Measurements from ENCODE around the gene GARNL3.

GARNL3 gene

DNA sequence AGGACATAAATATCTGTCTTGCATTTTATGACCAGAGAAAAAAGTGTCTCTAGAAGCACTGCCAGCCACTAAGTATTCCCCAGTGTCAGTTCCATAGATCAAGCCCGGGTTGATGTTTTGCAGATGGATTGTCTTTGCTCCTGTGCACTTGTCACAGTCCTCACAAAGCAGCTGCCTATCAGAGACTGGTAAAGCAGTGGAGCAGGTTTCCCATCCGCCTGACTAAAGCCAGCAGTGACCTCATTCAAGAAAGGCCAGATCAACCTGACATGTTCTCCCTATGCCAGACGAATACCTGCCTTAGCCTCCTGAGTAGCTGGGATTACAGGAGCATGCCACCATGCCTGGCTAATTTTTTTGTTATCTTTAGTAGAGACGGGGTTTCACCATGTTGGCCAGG, 26.8 kb upstream of the GARNL3 start:
- no peak for DNase-seq (ENCODE audit: low read depth, low spot score)

DNA sequence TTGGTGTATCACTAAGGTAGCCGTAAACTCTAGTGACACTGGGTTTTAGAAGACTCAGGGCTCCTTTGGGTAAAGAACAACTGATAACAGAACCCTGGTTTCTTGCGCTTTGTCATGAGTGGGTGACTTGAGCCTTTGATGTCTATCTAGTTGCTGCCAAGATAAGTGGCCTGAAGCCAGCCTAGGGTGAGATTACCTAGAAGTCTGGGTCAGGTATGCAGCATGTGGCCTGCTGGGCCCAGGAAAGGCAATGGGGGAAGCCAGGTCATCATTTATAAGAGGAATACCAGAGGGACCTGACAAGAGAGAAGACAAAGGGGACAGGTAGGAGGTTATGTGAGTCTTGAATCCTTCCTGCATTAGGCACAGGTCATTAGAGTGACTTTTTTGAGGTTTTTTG, 23.2 kb upstream of the GARNL3 start:
- DNase-seq (ENCODE audit: low read depth, low spot score), result no peak

DNA sequence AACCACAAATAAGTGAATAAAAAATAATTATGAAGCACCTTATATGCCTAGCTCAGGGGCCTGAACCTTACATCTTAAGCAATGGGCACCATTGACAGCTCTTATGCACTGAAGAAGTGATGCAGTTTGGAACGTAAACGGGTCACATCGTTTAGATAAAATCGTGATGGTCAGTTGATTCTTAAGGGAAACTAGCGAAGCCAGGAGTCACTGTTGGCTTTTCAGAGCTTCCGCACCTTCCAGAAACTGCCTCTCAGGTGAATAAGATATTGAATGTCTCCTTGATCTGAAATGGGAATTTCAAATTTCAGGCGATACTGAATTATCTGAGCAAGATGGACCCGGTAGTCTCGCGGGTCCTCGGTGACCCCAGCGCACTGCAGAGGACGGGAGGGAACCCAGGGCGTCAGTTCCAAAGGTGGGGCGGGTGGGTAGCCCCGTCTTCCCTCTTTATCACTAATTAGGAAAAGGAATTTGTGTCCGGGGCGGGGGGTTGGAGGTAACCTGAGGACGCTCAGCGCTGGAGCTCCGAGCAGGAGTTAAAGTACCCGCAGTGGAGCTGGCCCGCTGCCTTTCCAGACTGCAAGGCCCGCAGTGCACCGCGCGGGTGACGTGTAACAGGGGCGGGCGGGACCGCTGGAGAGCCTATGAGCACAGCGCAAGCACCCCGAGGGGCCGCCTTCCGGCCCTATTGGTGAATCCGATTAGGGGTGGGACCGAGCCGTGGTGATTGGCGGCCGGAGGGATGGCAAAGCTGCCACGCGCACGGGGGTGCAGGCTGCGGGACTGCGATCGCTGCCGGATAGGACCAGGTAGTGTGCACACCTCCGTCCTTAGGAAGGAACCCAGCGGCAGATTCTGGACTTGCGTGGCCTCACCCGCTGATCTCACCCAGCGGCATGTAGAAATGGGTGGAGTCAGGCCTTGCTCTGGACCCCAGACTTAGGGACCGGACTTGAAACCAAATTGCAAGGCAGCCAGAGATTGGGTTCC, 19.7 kb upstream of the GARNL3 start:
- peak; percentile 90 for DNase-seq (ENCODE audit: low read depth, low spot score)

DNA sequence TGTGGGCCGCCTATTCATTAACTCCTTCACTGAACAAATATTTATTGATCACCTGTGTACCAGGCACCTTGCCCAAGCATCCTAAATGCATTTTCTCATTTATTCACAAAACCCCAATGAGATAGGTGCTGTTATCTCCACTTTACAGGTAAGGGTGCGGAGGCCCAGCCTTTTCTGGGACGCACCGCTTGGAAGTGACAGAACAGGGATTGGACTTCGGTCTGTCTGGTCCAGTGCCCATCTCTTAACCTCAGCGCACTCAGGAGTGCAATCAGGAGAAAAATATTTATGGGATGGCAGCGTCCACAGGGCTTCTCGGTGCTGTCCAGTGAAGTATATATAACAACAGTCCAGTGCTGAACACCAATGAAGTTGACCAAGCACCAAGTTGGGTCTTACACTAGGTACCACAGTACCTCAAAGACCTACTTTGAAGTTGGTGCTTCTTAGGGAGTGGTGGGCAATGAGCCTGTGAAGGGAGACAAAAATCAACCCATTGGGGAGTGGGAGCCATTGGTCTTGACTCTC, 18.9 kb upstream of the GARNL3 start:
- no peak for DNase-seq (ENCODE audit: low read depth, low spot score)

DNA sequence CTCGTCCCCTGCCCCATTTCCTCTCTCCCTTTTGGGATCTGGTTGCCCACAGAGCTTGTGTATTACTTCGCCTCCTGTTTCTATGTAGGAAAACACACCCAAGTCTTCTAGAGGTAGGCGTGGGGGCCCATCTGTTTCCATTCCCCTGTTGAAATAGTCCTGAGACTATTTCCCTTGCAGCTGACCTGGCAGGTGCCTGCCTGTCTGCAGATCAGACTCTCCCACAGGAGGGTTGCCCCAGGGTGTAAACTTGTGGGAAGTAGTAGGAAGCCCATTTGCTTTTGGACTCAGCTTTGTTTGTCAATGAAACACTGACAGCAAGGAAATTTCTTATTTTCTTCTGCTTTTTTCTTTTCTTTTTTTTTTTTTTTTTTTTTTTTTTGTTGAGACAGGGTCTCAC, 16.3 kb upstream of the GARNL3 start:
- DNase-seq (ENCODE audit: low read depth, low spot score), result no peak

DNA sequence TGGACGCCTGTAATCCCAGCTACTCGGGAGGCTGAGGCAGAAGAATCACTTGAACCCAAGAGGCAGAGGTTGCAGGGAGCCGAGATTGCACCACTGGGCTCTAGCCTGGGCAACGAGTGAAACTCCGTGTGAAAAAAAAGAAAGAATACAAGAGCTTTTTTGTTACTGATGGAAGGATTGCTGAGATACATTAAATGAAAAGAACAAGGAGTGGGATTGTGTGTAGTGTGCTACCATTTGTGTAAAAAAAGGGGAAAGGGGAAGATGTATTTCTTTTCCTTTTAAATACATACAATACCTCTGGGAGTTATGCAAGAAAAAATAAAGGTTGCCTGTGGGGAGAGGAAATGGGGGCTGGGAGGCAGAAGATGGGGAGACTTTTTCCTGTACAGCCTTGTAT, 14.7 kb upstream of the GARNL3 start:
- DNase-seq (ENCODE audit: low read depth, low spot score), result no peak

DNA sequence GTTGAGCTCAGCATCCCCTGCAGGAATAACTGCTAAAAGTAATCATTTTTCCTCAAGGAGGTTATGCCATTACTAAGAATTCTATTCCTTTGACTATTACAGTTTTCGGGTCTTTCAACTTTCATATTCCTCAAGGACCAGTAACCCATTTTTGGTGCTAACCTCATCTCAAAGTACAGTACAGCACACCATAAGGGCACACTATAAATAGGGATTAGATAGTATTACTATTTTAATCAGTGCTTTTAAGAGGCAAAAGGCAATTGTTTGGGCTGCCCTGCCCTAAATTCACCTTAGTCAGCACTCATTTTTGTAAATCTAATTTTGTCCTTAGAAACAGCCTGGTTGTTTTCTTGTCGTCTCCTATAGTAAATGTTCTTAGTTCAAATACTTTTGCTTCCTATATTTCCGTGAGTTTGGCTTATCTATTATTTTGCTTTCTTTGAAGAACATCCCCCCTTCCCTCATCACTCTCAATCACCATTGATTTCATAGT, 13.6 kb upstream of the GARNL3 start:
- DNase-seq (ENCODE audit: low read depth, low spot score), result no peak

DNA sequence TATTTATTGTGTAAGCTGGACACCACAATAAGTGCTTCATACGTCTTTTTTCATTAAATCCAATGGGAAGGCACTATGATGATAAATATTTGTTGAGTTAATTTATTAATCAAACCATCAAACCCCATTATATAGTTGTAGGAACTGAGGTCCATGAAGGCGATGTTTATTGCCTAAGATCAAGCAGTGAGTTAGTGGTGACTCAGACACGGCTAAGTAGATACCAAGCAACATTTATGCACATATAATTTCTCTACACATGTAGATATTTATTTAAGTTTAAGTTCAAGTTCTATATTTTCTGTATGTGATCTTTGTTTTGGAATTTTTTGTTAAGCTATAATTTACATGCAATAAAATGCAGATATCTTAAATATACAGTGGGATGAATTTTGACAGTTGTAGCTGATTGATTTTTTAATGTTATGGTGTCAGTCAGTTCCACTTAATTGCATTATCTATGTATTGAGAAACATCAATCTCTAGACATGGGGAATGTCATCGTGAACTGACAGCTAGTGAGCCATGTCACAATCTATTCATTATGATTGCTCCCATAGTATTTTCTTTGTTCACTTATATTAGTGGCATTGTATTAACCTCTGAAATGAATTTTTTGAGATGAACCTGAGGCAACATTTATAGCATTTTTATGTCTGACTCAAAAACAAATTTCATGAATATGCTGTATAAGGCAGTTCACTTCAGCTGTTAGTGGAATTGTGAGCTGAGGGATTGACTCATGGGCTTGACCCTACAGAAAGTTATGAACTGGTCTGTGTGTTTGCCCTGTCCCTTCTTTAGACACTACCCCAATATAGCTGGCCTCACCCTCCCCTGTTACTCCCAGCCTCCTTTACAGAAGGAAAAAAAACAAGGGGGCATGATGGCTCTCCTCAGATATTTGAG, 11.9 kb upstream of the GARNL3 start:
- no peak for DNase-seq (ENCODE audit: low read depth, low spot score)

DNA sequence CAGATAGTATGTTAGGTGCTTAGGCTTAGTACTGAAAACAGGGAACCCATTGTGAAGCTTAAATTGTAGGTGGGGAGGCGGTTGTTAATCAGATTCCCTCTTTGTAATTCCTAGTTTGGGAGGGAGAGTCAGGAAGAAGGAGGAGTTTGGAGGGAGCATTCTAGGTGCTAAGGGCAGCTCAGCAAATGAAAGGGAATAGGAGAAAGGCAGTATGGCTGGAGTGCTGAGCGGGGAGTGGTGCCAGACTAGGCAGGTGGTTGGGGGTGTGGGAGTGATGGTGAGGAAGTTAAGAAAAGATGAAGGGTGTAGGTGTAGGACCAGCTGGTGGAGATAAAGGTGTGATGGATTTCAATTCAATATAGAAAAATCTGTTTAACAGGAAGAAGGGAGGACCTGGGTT, 11.1 kb upstream of the GARNL3 start:
- DNase-seq (ENCODE audit: low read depth, low spot score), result no peak

DNA sequence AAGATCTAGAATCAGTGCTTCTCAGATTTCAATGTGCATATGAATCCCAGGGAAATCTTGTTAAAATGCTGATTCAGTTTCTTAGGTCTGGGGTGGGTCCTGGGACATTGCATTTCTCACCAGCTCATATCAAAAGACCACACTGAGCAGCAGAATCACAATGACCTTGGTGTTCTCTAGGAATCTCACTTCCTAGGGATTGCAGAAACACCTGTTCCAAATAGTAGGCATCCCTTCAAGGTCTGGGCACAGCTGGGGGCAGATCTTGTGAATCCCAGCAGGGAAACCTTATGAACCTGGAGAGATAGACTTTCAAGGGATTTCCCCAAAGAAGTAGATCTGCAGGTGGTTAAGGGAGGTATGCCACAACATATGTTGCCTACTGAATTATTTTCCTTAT, 8.9 kb upstream of the GARNL3 start:
- DNase-seq (ENCODE audit: low read depth, low spot score), result no peak

DNA sequence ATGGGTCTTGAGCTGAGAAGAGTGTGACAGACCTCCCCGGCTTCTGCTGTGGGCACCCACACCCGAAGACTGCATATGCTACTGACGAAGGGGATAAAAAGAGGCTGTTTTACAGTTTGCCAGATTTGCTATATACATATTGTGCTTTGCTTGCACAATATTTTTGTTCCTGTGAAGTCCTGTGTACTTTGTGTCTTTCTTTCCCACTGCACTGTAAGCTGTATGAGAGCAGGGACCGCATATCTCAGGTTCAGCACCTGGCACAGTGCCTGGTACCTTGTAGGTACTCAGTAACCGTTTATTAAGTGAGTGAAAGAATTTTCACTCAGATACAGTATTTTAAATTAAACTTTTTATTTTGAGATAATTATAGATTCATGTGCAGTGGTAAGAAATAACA, 8.2 kb upstream of the GARNL3 start:
- DNase-seq (ENCODE audit: low read depth, low spot score), result no peak

DNA sequence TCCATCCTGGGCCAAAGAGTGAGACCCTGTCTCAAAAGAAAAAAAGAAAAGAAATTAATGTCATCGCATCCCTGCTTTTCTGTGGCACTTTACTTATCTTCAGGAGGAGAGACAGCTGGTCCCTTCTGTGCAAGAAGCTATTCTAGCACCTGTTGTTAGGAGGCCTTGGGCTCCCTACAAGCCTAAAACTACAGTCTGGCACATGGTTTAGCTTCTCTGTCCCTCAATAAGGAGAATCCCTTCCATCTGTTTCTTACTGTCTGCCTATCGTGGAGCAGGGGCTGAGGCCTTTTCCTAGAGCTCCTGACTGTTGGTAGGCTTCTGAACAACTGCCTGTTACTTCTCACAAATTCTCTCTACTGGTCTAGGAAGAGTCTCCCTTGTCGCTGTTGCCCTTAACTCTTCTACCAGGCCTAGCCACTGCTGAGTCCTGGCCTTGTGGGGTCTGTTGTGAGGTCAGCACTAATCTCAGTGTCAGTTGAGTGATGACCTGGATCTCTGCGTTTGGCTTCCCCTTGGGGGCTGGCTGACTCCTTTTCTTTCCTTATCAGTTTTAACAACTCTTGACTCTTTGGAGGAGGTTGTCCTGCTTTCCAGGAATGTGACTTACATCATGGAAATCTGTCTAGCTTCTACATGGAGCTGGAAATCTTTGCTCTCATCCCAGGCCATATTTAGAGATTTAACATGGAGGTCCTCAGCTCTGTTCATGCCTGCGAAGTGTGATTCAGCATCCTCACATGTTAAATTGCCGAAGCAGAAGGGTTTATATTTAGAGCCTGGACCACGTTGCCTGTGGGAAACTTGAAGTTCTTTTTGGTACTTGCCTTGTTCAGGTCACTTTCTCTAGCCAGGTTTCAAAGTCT, 5.7 kb upstream of the GARNL3 start:
- no peak for DNase-seq (ENCODE audit: low read depth, low spot score)

DNA sequence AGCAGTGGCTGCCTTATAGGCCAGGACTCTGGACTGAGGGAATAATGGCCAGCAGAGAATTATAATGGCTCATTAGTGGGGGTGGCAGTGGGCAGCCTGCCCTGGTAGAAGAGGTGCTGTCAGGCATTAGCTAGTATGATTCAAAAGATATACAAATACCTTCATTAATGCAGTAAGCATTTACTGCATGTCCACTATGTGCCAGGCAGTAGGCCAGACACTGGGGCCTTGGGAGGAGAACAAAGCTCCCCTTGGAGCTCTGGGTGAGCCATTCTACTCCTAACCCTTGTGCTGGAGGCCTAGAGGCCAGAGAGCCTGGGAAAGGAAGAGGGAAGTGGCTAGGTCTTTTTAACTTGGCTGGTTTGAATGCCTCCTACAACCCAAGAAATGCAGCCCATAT, 2.0 kb upstream of the GARNL3 start:
- DNase-seq (ENCODE audit: low read depth, low spot score), result no peak

DNA sequence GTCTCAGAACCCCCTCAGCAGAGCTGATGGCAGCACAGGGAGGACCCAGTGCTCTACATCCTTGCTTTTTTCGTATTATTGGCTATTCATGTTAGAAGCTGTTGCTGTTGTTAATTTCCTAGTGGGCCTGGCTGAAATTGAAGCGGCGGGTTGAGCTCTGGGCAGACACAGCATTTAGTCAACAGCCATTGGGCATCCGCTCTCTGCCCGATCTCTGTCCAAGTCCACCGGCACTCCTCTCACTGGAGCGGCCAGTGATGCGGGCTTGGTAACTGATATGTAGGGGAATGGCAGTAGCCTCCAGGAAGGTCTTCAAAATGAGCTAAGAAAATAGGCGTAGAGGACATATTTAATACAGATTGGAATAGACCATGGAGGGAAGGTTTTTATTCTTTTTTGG, 1.3 kb upstream of the GARNL3 start:
- no peak for DNase-seq (ENCODE audit: low read depth, low spot score)

DNA sequence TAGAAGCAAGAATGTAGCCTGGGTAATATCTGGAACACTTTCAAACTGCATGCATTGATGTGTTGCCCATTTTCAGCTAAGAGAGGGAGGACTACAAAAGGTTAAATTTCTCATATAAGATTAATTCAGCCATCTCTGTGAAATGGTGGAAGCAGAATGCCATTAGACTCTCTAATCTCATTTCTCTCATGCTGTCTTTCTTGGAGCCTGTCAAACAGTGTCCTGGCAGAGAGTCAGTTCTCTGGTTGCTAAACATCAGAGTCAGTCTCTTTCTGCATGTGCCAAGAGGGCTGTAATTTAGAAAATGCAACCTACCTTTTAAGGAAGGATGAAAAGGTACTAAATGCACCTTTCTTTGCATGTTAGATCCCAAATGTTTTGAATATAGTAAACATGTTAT, 910 bp upstream of the GARNL3 start:
- DNase-seq (ENCODE audit: low read depth, low spot score), result no peak

DNA sequence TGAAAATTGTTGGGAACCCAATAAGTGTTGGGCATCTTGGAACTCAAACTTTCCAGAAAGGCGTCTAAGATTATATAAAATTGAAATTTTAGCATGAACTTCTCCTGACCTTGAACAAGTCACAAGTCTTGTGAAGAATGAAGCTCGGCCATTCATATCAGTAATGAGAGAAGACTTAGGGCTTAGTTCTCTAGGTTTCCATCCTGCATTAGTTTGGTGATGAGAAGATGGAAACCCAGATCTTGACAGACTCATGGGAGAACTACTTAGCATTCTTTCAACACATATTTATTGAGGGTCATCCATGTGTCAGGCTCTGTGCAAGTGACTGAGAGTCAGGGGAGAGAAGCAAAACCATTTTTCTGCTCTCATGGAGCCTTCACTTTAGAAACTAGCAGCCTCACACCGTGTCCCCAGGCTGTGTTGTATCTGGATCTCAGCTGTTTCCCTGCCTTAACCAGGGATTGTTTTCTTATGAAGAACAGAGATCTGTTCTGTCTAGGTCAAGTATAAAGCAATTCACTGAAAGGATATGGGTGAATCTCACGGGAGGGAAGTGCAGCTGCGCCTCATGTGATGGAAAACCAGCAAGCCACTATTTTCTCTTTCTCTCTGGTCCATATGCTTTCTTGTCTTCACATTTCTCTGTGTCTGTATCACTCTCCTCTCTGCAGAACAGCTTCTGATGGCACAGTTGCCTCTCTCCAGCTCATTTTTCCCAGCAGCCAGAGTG, 3.4 kb downstream of the GARNL3 start:
- DNase-seq (ENCODE audit: low read depth, low spot score), result no peak

DNA sequence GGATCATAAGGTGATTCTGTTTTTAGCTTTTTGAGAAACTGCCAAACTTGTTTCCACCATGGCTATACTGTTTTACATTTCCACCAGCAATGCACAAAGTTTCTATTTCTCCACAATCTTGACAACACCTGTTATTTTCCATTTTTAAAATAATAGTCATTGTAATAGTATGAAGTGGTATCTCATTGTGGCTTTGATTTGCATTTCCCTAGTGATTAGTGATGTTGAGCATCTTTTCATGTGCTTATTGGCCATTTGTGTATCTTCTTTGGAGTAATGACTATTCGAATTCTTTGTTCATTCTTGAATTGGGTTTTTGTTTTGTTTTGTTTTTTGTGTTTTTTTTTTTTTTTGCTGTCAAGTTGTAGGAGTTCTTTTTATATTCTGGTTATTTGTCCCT, 4.9 kb downstream of the GARNL3 start:
- DNase-seq (ENCODE audit: low read depth, low spot score), result no peak

DNA sequence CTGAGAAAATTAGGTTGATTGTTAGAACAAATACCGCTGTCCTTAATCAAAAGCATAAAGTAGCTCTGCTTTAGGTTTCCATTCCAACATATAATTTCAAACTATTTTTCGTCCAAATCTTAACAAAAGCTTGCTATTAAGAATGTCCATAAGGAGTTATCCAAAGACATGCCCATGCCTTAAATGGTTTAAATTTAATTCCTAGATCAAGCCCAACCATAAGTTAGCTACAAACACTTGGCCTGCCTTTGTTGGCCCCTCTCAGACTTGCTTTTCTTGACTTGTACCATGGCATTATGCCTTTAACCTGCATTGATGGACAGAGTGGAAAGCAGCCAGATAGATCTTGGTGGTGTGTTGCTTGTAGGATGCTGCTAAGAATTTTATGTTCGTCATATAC, 8.8 kb downstream of the GARNL3 start:
- DNase-seq (ENCODE audit: low read depth, low spot score), result no peak

DNA sequence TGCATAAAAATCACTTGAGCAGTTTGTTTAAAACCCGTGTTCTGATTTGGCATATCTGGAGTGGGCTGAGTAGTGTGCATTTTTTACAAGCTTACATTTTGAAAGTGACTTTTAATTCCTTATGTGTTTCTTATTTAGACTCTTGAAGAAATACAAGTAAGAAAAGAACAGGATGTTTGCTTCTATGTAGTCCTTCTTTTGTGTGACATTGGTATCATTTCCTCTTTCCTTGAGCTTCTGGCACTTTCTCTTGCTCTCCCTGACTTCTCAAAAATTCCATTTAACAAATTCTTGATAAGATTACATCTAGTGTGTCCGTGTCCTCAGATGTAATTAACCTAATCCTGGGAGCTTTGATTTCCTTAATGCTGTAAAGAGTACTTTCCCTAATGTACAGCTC, 12.5 kb downstream of the GARNL3 start:
- no peak for DNase-seq (ENCODE audit: low read depth, low spot score)

DNA sequence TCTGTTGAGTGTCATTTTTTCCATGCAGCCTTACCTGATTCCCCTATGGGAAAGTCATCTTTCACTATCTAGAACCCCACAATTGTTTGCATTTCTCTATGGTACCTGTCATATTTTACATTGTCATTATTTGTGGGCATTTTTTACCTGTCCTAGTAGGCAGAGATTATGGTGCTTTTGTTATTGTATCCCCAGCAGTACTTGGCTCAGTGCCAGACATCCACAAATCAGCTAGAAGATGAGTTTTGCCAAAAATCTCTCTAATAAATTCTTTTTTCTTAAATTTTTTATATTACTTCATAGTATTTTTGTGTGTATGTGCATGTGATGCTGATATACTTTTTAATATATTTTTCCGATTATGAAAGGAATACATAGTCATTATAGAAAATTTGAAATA, 13.2 kb downstream of the GARNL3 start:
- no peak for DNase-seq (ENCODE audit: low read depth, low spot score)

DNA sequence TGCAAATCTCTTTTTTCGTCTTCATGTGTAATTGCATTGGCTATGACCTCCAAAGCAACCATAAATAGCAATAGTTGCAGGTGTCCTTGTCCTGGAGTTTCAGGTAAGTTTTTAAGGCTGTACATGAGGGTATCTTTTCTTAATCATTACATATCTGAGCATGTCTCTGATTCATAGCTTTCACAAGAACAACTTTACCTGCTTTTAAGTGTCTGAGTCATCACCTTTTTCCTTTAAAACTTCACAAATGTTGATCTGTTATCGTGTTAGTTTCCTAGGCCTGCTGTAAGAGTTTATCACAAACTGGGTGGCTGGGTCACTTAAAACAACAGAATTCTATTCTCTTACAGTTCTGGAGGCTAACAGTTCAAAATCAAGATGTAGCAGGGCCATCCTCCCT, 13.8 kb downstream of the GARNL3 start:
- no peak for DNase-seq (ENCODE audit: low read depth, low spot score)

Measured in iPS DF 19.7 (cell line).